HCT116 (cell line): ENCODE measurements around the gene ACOXL. TPM values are rescaled to one million over a fixed set of nuclear protein-coding genes. Genes with fewer than 3 reads are reported as not detected.

ENCODE experiments used
- ATAC-seq: fragments of 200-7000 bp; cut with Tn5 transposase; 2 replicates; pipeline ENCODE4 v1.9.1; 2020; ENCODE audit warnings: mild to moderate bottlenecking, moderate library complexity
- BruUV-seq: library from RNA; stranded (reverse); fragments of 400-500 nt; replicated peaks from 2 replicates; lab custom pipeline; 2021; lab: Mats Ljungman, UMichigan
- CTCF ChIA-PET: fragments of 300-600 bp; sonication (Branson Sonifier 250); formaldehyde crosslinking; loops from one replicate; lab custom pipeline; 2021; ENCODE audit warnings: antibody characterized with exemption; lab: Charles Lee
- POLR2A ChIA-PET: fragments of 300-600, 350-600 bp; sonication (Branson Sonifier 250); formaldehyde crosslinking; loops from one replicate; lab custom pipeline; 2021; ENCODE audit warnings: antibody characterized with exemption; lab: Charles Lee
- RAD21 ChIA-PET, 2 experiments: fragments of 300-600 bp; sonication (Branson Sonifier 250); formaldehyde crosslinking; loops; one replicate each; lab custom pipeline; 2023; ENCODE audit warnings: low total read pairs in 2 of 2; ENCODE audit not compliant: uncharacterized antibody in 2 of 2, unreplicated experiment in 2 of 2, low non-redundant PET in 1 of 2; lab: Charles Lee
- DNase-seq: peaks from one replicate; pipeline ENCODE4 v3.0.0-alpha.2; 2010; ENCODE audit warnings: low read depth, low spot score
- H2AFZ ChIP-seq: fragments of 200-600 bp; shearing (Covaris generic), sonication (generic); 2 replicates; pipeline ENCODE4 v1.6.1; 2017; ENCODE audit warnings: low read depth, mixed run types, mixed read lengths, antibody characterized with exemption, low read length; ENCODE audit not compliant: poor library complexity, severe bottlenecking
- H3K27ac ChIP-seq: 2 replicates; pipeline ENCODE4 v1.5.1; 2012; ENCODE audit warnings: low read depth, low read length
- H3K27me3 ChIP-seq: fragments of 200-600 bp; sonication (generic); 2 replicates; pipeline ENCODE4 v1.6.1; 2016; ENCODE audit warnings: mixed run types, low read length, mixed read lengths; ENCODE audit not compliant: insufficient read depth
- H3K36me3 ChIP-seq, 2 experiments: fragments of 200-500 bp in 1 of 2; fragments of 200-600 bp in 1 of 2; sonication (Bioruptor generic) in 1 of 2; sonication (generic) in 1 of 2; 2 replicates each; pipeline versions ENCODE4 v1.5.1 to v1.6.1; 2014 to 2016; ENCODE audit warnings: low read length in 2 of 2, inconsistent platforms in 1 of 2, mixed read lengths in 1 of 2, mixed run types in 1 of 2; ENCODE audit not compliant: insufficient read depth in 2 of 2, control insufficient read depth in 1 of 2
- H3K4me1 ChIP-seq, 2 experiments: fragments of 200-600 bp in 1 of 2; sonication (generic) in 1 of 2; 2 replicates each; pipeline versions ENCODE4 v1.5.1 to v1.6.1; 2012 to 2017; ENCODE audit warnings: low read length in 2 of 2, inconsistent platforms in 1 of 2, mild to moderate bottlenecking in 1 of 2, mixed read lengths in 1 of 2, mixed run types in 1 of 2, moderate library complexity in 1 of 2; ENCODE audit not compliant: insufficient read depth in 2 of 2, control insufficient read depth in 1 of 2
- H3K4me2 ChIP-seq: fragments of 200-600 bp; sonication (generic); 2 replicates; pipeline ENCODE4 v1.6.1; 2017; ENCODE audit warnings: mixed run types, low read length, mixed read lengths
- H3K4me3 ChIP-seq, 2 experiments: fragments of 200-600 bp in 1 of 2; sonication (generic) in 1 of 2; replicated peaks in 1 of 2; 2 replicates each; pipeline ENCODE4 v1.5.1; 2011 to 2016; ENCODE audit warnings: low read length in 2 of 2, control low read depth in 1 of 2, low read depth in 1 of 2, mild to moderate bottlenecking in 1 of 2, mixed read lengths in 1 of 2, mixed run types in 1 of 2
- H3K79me2 ChIP-seq: fragments of 200-600 bp; sonication (generic); 2 replicates; pipeline ENCODE4 v1.6.1; 2017; ENCODE audit warnings: mild to moderate bottlenecking, mixed run types, low read length, moderate library complexity, mixed read lengths; ENCODE audit not compliant: insufficient read depth
- H3K9ac ChIP-seq: fragments of 200-600 bp; sonication (generic); 2 replicates; pipeline ENCODE4 v1.6.1; 2016; ENCODE audit warnings: low read length, mixed read lengths
- H3K9me2 ChIP-seq: fragments of 200-600 bp; sonication (generic), shearing (Covaris generic); 2 replicates; pipeline ENCODE4 v1.6.1; 2017; ENCODE audit warnings: mixed run types, mild to moderate bottlenecking, moderate library complexity; ENCODE audit not compliant: insufficient read depth
- H3K9me3 ChIP-seq, 2 experiments: fragments of 200-500 bp in 1 of 2; fragments of 200-600 bp in 1 of 2; sonication (Bioruptor generic) in 1 of 2; sonication (generic) in 1 of 2; 2 replicates each; pipeline ENCODE4 v1.6.1; 2014 to 2017; ENCODE audit warnings: low read length in 2 of 2, mixed read lengths in 2 of 2, inconsistent platforms in 1 of 2, low read depth in 1 of 2, mild to moderate bottlenecking in 1 of 2, mixed run types in 1 of 2, moderate library complexity in 1 of 2; ENCODE audit not compliant: control insufficient read depth in 1 of 2, insufficient read depth in 1 of 2
- H4K20me1 ChIP-seq: fragments of 200-600 bp; sonication (generic), shearing (Covaris generic); 2 replicates; pipeline ENCODE4 v1.6.1; 2017; ENCODE audit warnings: mixed run types, mild to moderate bottlenecking, moderate library complexity; ENCODE audit not compliant: insufficient read depth
- CTCF ChIP-seq, 3 experiments: fragments of 200-600 bp in 1 of 3; sonication (generic) in 1 of 3; IDR thresholded peaks in 2 of 3; conservative IDR thresholded peaks in 1 of 3; 2 replicates each; pipeline ENCODE4 v1.5.1; 2012 to 2017; ENCODE audit warnings: low read depth in 2 of 3, low read length in 2 of 3, antibody characterized with exemption in 1 of 3, borderline replicate concordance in 1 of 3, control low read depth in 1 of 3, mild to moderate bottlenecking in 1 of 3, mixed read lengths in 1 of 3, mixed run types in 1 of 3, moderate library complexity in 1 of 3; ENCODE audit not compliant: insufficient read depth in 1 of 3
- EZH2 ChIP-seq: fragments of 200-600 bp; sonication (generic); IDR thresholded peaks from 2 replicates; pipeline ENCODE4 v1.6.1; 2017; ENCODE audit warnings: antibody characterized with exemption, mixed run types
- SIN3A ChIP-seq: IDR thresholded peaks from 2 replicates; pipeline ENCODE4 v1.6.1; 2012; ENCODE audit warnings: low read depth
- intact Hi-C: fragments of 100-400 bp; cut with micrococcal nuclease; formaldehyde crosslinking; loops from 2 replicates; pipeline ENCODE4 v1.10.0; 2022
- total RNA-seq: library from RNA; stranded (reverse); gene quantifications from one replicate; pipeline ENCODE4 v1.2.1, GENCODE V29; 2021; ENCODE audit not compliant: unreplicated experiment

The ACOXL gene
- total RNA-seq, 1 experiment from 2014 or later = 5.5 TPM

DNA sequence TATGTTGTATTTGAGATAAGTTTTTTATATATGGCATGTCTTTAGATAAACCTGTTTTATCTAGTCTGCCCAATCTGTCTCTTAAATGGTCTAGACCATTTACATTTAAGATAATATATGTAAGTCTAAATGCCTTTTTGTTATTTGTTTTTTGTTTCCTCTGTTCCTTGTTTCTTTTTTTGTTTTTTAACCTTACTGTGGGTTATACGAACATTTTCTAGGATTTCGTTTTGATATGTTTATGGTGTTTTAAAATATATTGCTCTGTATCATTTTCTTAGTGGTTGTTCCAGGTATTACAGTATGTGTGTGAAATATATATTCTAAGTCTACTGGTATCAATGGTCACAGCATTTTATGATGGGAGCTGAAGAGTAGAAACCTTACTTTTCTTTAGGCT, 401.7 kb downstream of the ACOXL start:
- Histone ChIP-seq H3K9me2 (no peaks in the 10 kb centered on the region), H3K4me1 (no peaks in the 10 kb centered on the region), H3K4me3 (no peak overlapping the region), H3K79me2 (peaks cover 64% of the 10 kb centered on the region), H4K20me1 (peaks cover 6% of the 10 kb centered on the region; the same call in 1 of the 2 replicates), H3K27ac (no peak overlapping the region), H3K4me2 (no peak overlapping the region), H3K36me3 (peaks cover 15% of the 10 kb centered on the region in 2 experiments; a peak in 2 of 4 replicates), H2AFZ (no peak overlapping the region), H3K27me3 (no peaks in the 10 kb centered on the region), H3K9ac (no peak overlapping the region), H3K9me3 (no peaks in the 10 kb centered on the region)
- no peak for DNase-seq
- no peak for ATAC-seq
- TF ChIP-seq EZH2 = no peak
- TF ChIP-seq CTCF (IDR thresholded peaks at IDR 0.05 in 2 of 3, conservative IDR thresholded peaks at IDR 0.05 in 1 of 3; ENCODE audit: borderline replicate concordance in 1 of 3, insufficient read depth in 1 of 3, low read depth in 2 of 3, low read length in 2 of 3) = peak in 1 of 3 experiments; percentile 52; a peak in 2 of 6 replicates
- ChIA-PET RAD21 (no interaction called here), CTCF (no interaction called here), POLR2A (interaction anchor here (1.6 kb wide), 1 partner anchor 13 kb away, joined by 5 read pairs; the partner anchor contains the start of gene BCL2L11)
- intact Hi-C loops = no loop called here
- no TSS peak for BruUV-seq

DNA sequence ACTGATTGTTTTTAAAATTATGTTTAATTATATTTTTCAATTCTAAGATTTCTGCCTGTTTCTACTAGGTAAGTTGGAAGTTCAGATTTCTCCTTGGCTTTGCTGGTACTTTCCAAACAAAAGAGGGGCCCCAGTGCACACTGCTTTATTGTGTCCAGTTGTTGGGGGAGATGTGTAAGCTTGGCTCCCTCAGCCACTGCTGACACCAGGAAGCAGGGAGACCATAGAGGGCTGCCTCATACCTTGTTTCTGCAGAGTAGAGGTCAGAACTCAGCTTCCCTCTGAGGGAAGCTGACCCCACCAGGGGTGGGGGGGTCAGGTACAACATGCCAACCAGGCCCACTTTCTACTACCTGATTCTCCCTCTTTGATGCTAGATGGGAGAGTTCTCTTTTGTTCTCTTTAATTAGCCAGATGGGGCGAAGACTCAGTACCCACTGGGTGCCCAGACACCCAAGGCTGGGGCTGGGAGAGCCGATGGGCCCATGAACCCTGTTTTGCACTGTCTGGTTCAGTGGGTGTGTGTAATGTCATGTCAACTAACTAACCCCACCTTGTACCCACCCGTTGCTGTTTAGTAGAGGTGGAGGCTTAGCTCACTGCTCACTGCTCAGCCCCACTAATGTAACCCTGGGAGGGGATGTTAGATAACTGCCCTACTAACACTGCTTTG, 403.0 kb downstream of the ACOXL start:
- CTCF ChIA-PET = no interaction called here
- intact Hi-C loops = no loop called here

More for the DNA sequence above, 403.0 kb downstream of the ACOXL start:
- Histone ChIP-seq H3K36me3 (peaks cover 10 to 15% of the 10 kb centered on the region in 2 experiments; a peak in 2 of 4 replicates), H3K27ac (no peak overlapping the region), H3K27me3 (no peaks in the 10 kb centered on the region), H3K79me2 (peaks cover 65% of the 10 kb centered on the region), H3K4me2 (no peak overlapping the region), H3K9ac (no peak overlapping the region), H3K4me3 (no peak overlapping the region), H2AFZ (no peak overlapping the region), H3K9me2 (no peaks in the 10 kb centered on the region), H3K4me1 (no peaks in the 10 kb centered on the region), H3K9me3 (no peaks in the 10 kb centered on the region), H4K20me1 (peaks cover 6% of the 10 kb centered on the region; the same call in 1 of the 2 replicates)
- no TSS peak for BruUV-seq
- ATAC-seq (no peak), DNase-seq (no peak)
- no peak for TF ChIP-seq SIN3A
- ChIA-PET RAD21 (no interaction called here), POLR2A (no interaction called here)
